CD4-positive, alpha-beta T cell (primary cell): Measurements from ENCODE around the gene VENTX. TPM values are rescaled to one million over a fixed set of nuclear protein-coding genes. Genes with fewer than 3 reads are reported as not detected.

Source experiments
- ATAC-seq: fragments of 200-7000 bp; cut with Tn5 transposase; one replicate; pipeline ENCODE4 v1.10.0; 2022; ENCODE audit warnings: mild to moderate bottlenecking; ENCODE audit not compliant: poor library complexity
- CTCF ChIA-PET: fragments of 350-600 bp; sonication (Branson Sonifier 250); formaldehyde crosslinking; loops from one replicate; lab custom pipeline; 2021; ENCODE audit warnings: antibody characterized with exemption, inconsistent platforms; lab: Charles Lee
- POLR2A ChIA-PET: fragments of 350-600 bp; sonication (Branson Sonifier 250); formaldehyde crosslinking; loops from one replicate; lab custom pipeline; 2021; ENCODE audit warnings: antibody characterized with exemption, inconsistent platforms; lab: Charles Lee
- DNase-seq, 14 experiments: peaks; one replicate each; pipeline ENCODE4 v3.0.0-alpha.2; 2013 to 2020; ENCODE audit warnings: mixed read lengths in 2 of 14
- H3K27ac ChIP-seq, 2 donors: one replicate each; pipeline versions ENCODE4 v1.5.1 to v1.7.0; 2013; ENCODE audit warnings: low read length in 2 of 2, low read depth in 1 of 2, mild to moderate bottlenecking in 1 of 2
- H3K27me3 ChIP-seq, 2 experiments: 1 replicate in 1 of 2; 2 replicates in 1 of 2; pipeline versions ENCODE4 v1.6.1 to v1.7.0; 2013; ENCODE audit warnings: low read length in 2 of 2, control low read depth in 1 of 2, mild to moderate bottlenecking in 1 of 2, moderate library complexity in 1 of 2; ENCODE audit not compliant: insufficient read depth in 2 of 2, control insufficient read depth in 1 of 2
- H3K36me3 ChIP-seq: one replicate; pipeline ENCODE4 v1.6.1; 2013; ENCODE audit warnings: low read length, control low read depth; ENCODE audit not compliant: insufficient read depth
- H3K4me1 ChIP-seq: one replicate; pipeline ENCODE4 v1.6.1; 2013; ENCODE audit warnings: low read length, control low read depth; ENCODE audit not compliant: insufficient read depth
- H3K4me3 ChIP-seq: one replicate; pipeline ENCODE4 v1.5.1; 2013; ENCODE audit warnings: mild to moderate bottlenecking, low read length, moderate library complexity
- H3K9me3 ChIP-seq, 2 experiments: 1 replicate in 1 of 2; 2 replicates in 1 of 2; pipeline versions ENCODE4 v1.6.1 to v1.7.0; 2013; ENCODE audit warnings: low read length in 2 of 2, mild to moderate bottlenecking in 2 of 2, control low read depth in 1 of 2, moderate library complexity in 1 of 2; ENCODE audit not compliant: control insufficient read depth in 1 of 2, insufficient read depth in 1 of 2
- H3K27ac Mint-ChIP-seq: one replicate; pipeline ENCODE4 v1.8.0; 2020; ENCODE audit warnings: mixed read lengths
- H3K27me3 Mint-ChIP-seq: one replicate; pipeline ENCODE4 v1.8.0; 2021; ENCODE audit warnings: mixed read lengths
- H3K36me3 Mint-ChIP-seq: one replicate; pipeline ENCODE4 v1.8.0; 2021; ENCODE audit warnings: low read depth, mixed read lengths
- H3K4me1 Mint-ChIP-seq: one replicate; pipeline ENCODE4 v1.8.0; 2021; ENCODE audit warnings: low read depth, mixed read lengths
- H3K4me3 Mint-ChIP-seq: one replicate; pipeline ENCODE4 v1.8.0; 2020; ENCODE audit warnings: mild to moderate bottlenecking, mixed read lengths
- H3K9me3 Mint-ChIP-seq: one replicate; pipeline ENCODE4 v1.8.0; 2020; ENCODE audit warnings: mixed read lengths
- intact Hi-C, 2 experiments: fragments of 100-400 bp; cut with DNase I in 1 of 2; cut with micrococcal nuclease in 1 of 2; formaldehyde crosslinking; loops; one replicate each; pipeline versions ENCODE4 v1.15.1 to v1.9.0; 2023 to 2025; cut with DNase I, micrococcal nuclease
- total RNA-seq, 174 experiments: library from RNA in 2 of 174; stranded (reverse) in 2 of 174; gene quantifications; one replicate each; pipeline ENCODE4 v1.2.3 and lab custom pipeline; 2021 to 2026
- TF ChIP-seq, protein P1 (sequence below): fragments of 200-600 bp; IDR thresholded peaks from one replicate; pipeline ENCODE4 v1.8.0; 2022; ENCODE audit warnings: antibody characterized with exemption, mild to moderate bottlenecking

VENTX gene
- total RNA-seq, 2 experiments from 2014 or later, result 0.11 to 0.14 TPM

DNA sequence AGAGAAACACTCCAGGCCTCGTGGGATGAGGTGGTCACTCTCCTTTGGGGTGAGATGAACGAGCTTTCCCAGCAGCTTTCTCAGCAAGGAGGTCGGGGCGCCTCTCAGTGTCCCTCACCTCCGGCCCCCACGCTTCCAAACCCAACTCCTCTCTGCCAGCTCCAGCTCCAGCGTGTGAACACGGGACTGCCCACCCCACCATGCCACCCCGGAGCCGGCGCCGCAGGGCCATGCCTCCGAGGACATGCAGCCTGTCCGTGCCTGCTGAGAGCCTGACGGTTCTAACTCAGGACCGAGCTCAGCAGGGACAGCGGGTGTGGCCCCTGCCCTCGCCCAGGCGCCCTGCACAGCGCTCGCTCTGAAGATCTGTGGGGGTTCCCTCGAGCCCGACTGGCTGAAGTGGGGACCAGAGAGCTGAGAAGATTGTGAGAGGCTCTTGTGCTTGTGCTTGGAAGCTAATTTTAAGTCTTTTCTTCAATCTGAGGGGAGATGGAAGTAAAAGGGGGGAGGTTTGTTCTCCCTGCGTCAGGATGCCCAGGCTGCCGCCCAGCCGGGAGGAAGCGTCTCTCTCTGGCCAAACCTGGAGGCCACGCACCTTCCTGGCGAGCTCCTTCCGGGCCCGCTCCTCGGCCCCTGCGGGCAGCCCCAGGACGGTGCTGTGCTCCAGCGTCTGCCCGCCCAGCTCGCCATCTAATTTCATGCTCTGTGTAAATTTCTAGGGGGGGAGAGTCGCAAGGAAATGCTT, 44.1 kb downstream of the VENTX start:
- DNase-seq (no peak), ATAC-seq (no peak)
- no peak overlapping the region for H3K27ac Mint-ChIP-seq
- ChIA-PET POLR2A (no interaction called here), CTCF (interaction anchor here (1.1 kb wide), 1 partner anchor 26 kb away, joined by 3 read pairs; no protein-coding TSS in a partner anchor)
- TF ChIP-seq, protein P1, sequence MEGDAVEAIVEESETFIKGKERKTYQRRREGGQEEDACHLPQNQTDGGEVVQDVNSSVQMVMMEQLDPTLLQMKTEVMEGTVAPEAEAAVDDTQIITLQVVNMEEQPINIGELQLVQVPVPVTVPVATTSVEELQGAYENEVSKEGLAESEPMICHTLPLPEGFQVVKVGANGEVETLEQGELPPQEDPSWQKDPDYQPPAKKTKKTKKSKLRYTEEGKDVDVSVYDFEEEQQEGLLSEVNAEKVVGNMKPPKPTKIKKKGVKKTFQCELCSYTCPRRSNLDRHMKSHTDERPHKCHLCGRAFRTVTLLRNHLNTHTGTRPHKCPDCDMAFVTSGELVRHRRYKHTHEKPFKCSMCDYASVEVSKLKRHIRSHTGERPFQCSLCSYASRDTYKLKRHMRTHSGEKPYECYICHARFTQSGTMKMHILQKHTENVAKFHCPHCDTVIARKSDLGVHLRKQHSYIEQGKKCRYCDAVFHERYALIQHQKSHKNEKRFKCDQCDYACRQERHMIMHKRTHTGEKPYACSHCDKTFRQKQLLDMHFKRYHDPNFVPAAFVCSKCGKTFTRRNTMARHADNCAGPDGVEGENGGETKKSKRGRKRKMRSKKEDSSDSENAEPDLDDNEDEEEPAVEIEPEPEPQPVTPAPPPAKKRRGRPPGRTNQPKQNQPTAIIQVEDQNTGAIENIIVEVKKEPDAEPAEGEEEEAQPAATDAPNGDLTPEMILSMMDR, result no peak
- no peak overlapping the region for H3K27ac ChIP-seq
- H3K9me3 Mint-ChIP-seq, result no peaks in the 10 kb centered on the region
- intact Hi-C loops, result no loop called here
- H3K4me3 Mint-ChIP-seq, result no peak overlapping the region
- H3K27me3 ChIP-seq, result no peaks in the 10 kb centered on the region
- H3K4me1 ChIP-seq, result peaks cover 38% of the 10 kb centered on the region
- H3K36me3 ChIP-seq, result peaks cover 47% of the 10 kb centered on the region
- H3K36me3 Mint-ChIP-seq, result peaks cover 63% of the 10 kb centered on the region
- H3K27me3 Mint-ChIP-seq, result no peaks in the 10 kb centered on the region
- no peak overlapping the region for H3K4me3 ChIP-seq
- no peaks in the 10 kb centered on the region for H3K9me3 ChIP-seq
- peaks cover 25% of the 10 kb centered on the region for H3K4me1 Mint-ChIP-seq

GRCh38 chr10:133282846-133283390, 45.3 kb downstream of the VENTX start:
- no peak overlapping the region for H3K4me3 ChIP-seq
- TF ChIP-seq, protein P1, result no peak
- no peaks in the 10 kb centered on the region for H3K9me3 ChIP-seq
- ChIA-PET CTCF (no interaction called here), POLR2A (no interaction called here)
- Mint-ChIP-seq H3K36me3 (peaks cover 69% of the 10 kb centered on the region), H3K4me3 (no peak overlapping the region), H3K27me3 (no peaks in the 10 kb centered on the region), H3K27ac (no peak overlapping the region), H3K9me3 (no peaks in the 10 kb centered on the region), H3K4me1 (peaks cover 20% of the 10 kb centered on the region)
- H3K36me3 ChIP-seq, result peaks cover 56% of the 10 kb centered on the region
- no peak for ATAC-seq
- no peak for DNase-seq
- H3K4me1 ChIP-seq, result peaks cover 27% of the 10 kb centered on the region
- no peaks in the 10 kb centered on the region for H3K27me3 ChIP-seq
- intact Hi-C loops, result no loop called here
- no peak overlapping the region for H3K27ac ChIP-seq

DNA sequence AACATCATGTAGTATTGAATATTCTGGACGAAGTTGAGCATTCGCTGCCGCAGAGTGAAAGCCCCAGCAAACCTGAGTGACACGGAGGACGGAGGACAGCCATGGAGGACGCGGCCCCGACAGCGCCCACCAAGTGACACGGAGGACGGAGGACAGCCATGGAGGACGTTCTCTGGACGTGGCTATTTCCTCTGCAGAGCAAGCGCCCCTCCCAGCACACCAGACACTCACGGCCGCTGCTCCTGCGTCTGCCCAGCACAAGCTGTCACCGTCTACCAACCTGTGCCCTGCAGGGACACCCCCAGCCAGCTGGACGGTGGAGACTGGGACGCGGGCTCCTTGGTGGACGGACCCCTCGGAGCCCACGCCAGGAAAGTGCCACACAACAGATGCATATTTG, 46.3 kb downstream of the VENTX start:
- ChIA-PET POLR2A (no interaction called here), CTCF (no interaction called here)
- no peak overlapping the region for H3K4me3 ChIP-seq
- Mint-ChIP-seq H3K27ac (no peak overlapping the region), H3K4me1 (peaks cover 9% of the 10 kb centered on the region), H3K4me3 (no peak overlapping the region), H3K9me3 (no peaks in the 10 kb centered on the region), H3K36me3 (peaks cover 73% of the 10 kb centered on the region), H3K27me3 (no peaks in the 10 kb centered on the region)
- peaks cover 17% of the 10 kb centered on the region for H3K4me1 ChIP-seq
- no peaks in the 10 kb centered on the region for H3K27me3 ChIP-seq
- ATAC-seq, result no peak
- intact Hi-C loops, result no loop called here
- H3K36me3 ChIP-seq, result peaks cover 65% of the 10 kb centered on the region
- TF ChIP-seq, protein P1, result no peak
- H3K27ac ChIP-seq, result no peak overlapping the region
- H3K9me3 ChIP-seq, result no peaks in the 10 kb centered on the region
- no peak for DNase-seq
